A673 (cell line): ENCODE results near the gene PSMC4. TPM values are rescaled to one million over a fixed set of nuclear protein-coding genes. Genes with fewer than 3 reads are reported as not detected.

ENCODE experiments used
- BruUV-seq: library from RNA; stranded (reverse); fragments of 400-500 nt; replicated peaks from 2 replicates; lab custom pipeline; 2021; lab: Mats Ljungman, UMichigan
- CTCF ChIA-PET: fragments of 300-600 bp; sonication (Branson Sonifier 250); formaldehyde crosslinking; loops from one replicate; lab custom pipeline; 2022; ENCODE audit warnings: antibody characterized with exemption; lab: Charles Lee
- POLR2A ChIA-PET: fragments of 300-600 bp; sonication (Branson Sonifier 250); formaldehyde crosslinking; loops from one replicate; lab custom pipeline; 2022; ENCODE audit warnings: antibody characterized with exemption; ENCODE audit not compliant: low non-redundant PET; lab: Charles Lee
- DNase-seq: peaks from one replicate; pipeline ENCODE4 v3.0.0-alpha.2; 2015; ENCODE audit warnings: low spot score
- H3K27ac ChIP-seq: fragments of 200-600 bp; sonication (generic); 2 replicates; pipeline ENCODE4 v1.5.1; 2016; ENCODE audit warnings: mixed run types, low read depth, mild to moderate bottlenecking, mixed read lengths, antibody characterized with exemption, low read length; ENCODE audit not compliant: poor library complexity, severe bottlenecking
- H3K27me3 ChIP-seq: fragments of 200-600 bp; sonication (generic); replicated peaks from 2 replicates; pipeline ENCODE4 v1.6.1; 2017; ENCODE audit warnings: mixed run types, low read depth, mild to moderate bottlenecking, mixed read lengths, antibody characterized with exemption, low read length; ENCODE audit not compliant: insufficient read depth, poor library complexity
- H3K36me3 ChIP-seq: fragments of 200-600 bp; sonication (generic); 2 replicates; pipeline ENCODE4 v1.6.1; 2016; ENCODE audit warnings: mixed run types, mild to moderate bottlenecking, mixed read lengths, antibody characterized with exemption, low read length; ENCODE audit not compliant: insufficient read depth, poor library complexity, severe bottlenecking
- H3K4me1 ChIP-seq: fragments of 200-600 bp; sonication (generic); 2 replicates; pipeline ENCODE4 v1.6.1; 2017; ENCODE audit warnings: mixed run types, mild to moderate bottlenecking, mixed read lengths, antibody characterized with exemption, low read length; ENCODE audit not compliant: insufficient read depth, poor library complexity, severe bottlenecking
- H3K4me3 ChIP-seq: fragments of 200-600 bp; sonication (generic); 2 replicates; pipeline ENCODE4 v1.5.1; 2016; ENCODE audit warnings: low read depth, mixed run types, mild to moderate bottlenecking, mixed read lengths, low read length; ENCODE audit not compliant: poor library complexity, severe bottlenecking
- H3K9me3 ChIP-seq: fragments of 200-600 bp; sonication (generic); 2 replicates; pipeline ENCODE4 v1.6.1; 2016; ENCODE audit warnings: mixed run types, low read depth, mild to moderate bottlenecking, mixed read lengths, antibody characterized with exemption, low read length; ENCODE audit not compliant: poor library complexity, severe bottlenecking
- CTCF ChIP-seq: fragments of 300-800, 200-600 bp; sonication (generic); conservative IDR thresholded peaks from 2 replicates; pipeline ENCODE4 v1.5.1; 2017; ENCODE audit warnings: low read depth, mild to moderate bottlenecking, antibody characterized with exemption, low read length, moderate library complexity, mixed read lengths
- EZH2 ChIP-seq: fragments of 200-600 bp; sonication (generic); IDR thresholded peaks from 2 replicates; pipeline ENCODE4 v1.6.1; 2017; ENCODE audit warnings: borderline replicate concordance, low read depth, mild to moderate bottlenecking, mixed read lengths, antibody characterized with exemption, low read length; ENCODE audit not compliant: poor library complexity, severe bottlenecking
- intact Hi-C: fragments of 100-400 bp; cut with micrococcal nuclease; formaldehyde crosslinking; loops from one replicate; pipeline ENCODE4 v1.10.0; 2022; ENCODE audit not compliant: unreplicated experiment
- total RNA-seq: library from RNA; stranded (reverse); gene quantifications from 2 replicates; pipeline ENCODE4 v1.2.3, GENCODE V29; 2021

Gene PSMC4
- total RNA-seq, 1 experiment from 2014 or later = 291 TPM

- BruUV-seq = TSS peak; percentile 77
- H3K4me1 ChIP-seq = peaks cover 27% of the 10 kb centered on the region
- no peak for DNase-seq
- peak overlapping the region; percentile 68 for H3K4me3 ChIP-seq
- H3K36me3 ChIP-seq = peaks cover 37% of the 10 kb centered on the region
- intact Hi-C loops = loop anchor here (5.0 kb wide), 1 partner anchor 79 kb away; no protein-coding TSS in a partner anchor
- CTCF ChIA-PET = interaction anchor here (0.5 to 2.2 kb wide), 4 partner anchors 18 to 1106 kb away, joined by 3 to 8 read pairs (median 4); no protein-coding TSS in a partner anchor
- H3K27me3 ChIP-seq = no peaks in the 10 kb centered on the region
- peak overlapping the region; percentile 95 for H3K27ac ChIP-seq
- POLR2A ChIA-PET = no interaction called here
- H3K9me3 ChIP-seq = no peaks in the 10 kb centered on the region
- TF ChIP-seq CTCF = no peak
- TF ChIP-seq EZH2 = no peak
Observed at GRCh38 chr19:39971380-39972035, 543 bp downstream of the PSMC4 start.

GRCh38 chr19:39974377-39975155 lies 3.6 kb downstream of the PSMC4 start:
- ChIA-PET POLR2A (no interaction called here), CTCF (no interaction called here)
- DNase-seq = no peak
- Histone ChIP-seq H3K36me3 (peaks cover 62% of the 10 kb centered on the region), H3K4me3 (no peak overlapping the region), H3K9me3 (no peaks in the 10 kb centered on the region), H3K27ac (no peak overlapping the region), H3K27me3 (no peaks in the 10 kb centered on the region), H3K4me1 (peaks cover 7% of the 10 kb centered on the region)
- TF ChIP-seq CTCF (no peak), EZH2 (no peak)
- intact Hi-C loops = loop anchor here (5.0 kb wide), 1 partner anchor 82 kb away; no protein-coding TSS in a partner anchor
- no TSS peak for BruUV-seq

GRCh38 chr19:39982883-39983282 lies 11.9 kb downstream of the PSMC4 start:
- CTCF ChIA-PET = no interaction called here

More at GRCh38 chr19:39982883-39983282, 11.9 kb downstream of the PSMC4 start:
- Histone ChIP-seq H3K4me3 (no peak overlapping the region), H3K36me3 (peaks cover 60% of the 10 kb centered on the region), H3K4me1 (no peaks in the 10 kb centered on the region), H3K27me3 (no peaks in the 10 kb centered on the region), H3K9me3 (peaks cover 32% of the 10 kb centered on the region), H3K27ac (no peak overlapping the region)
- no peak for DNase-seq
- POLR2A ChIA-PET = no interaction called here
- no TSS peak for BruUV-seq
- TF ChIP-seq CTCF = no peak
- no peak for TF ChIP-seq EZH2
- intact Hi-C loops = no loop called here
